Measurements from ENCODE around the gene ZSCAN12. TPM values are rescaled to one million over a fixed set of nuclear protein-coding genes. Genes with fewer than 3 reads are reported as not detected.

Gene ZSCAN12
- total RNA-seq, 1 donor from 2014 or later, result 5.5 TPM

DNA sequence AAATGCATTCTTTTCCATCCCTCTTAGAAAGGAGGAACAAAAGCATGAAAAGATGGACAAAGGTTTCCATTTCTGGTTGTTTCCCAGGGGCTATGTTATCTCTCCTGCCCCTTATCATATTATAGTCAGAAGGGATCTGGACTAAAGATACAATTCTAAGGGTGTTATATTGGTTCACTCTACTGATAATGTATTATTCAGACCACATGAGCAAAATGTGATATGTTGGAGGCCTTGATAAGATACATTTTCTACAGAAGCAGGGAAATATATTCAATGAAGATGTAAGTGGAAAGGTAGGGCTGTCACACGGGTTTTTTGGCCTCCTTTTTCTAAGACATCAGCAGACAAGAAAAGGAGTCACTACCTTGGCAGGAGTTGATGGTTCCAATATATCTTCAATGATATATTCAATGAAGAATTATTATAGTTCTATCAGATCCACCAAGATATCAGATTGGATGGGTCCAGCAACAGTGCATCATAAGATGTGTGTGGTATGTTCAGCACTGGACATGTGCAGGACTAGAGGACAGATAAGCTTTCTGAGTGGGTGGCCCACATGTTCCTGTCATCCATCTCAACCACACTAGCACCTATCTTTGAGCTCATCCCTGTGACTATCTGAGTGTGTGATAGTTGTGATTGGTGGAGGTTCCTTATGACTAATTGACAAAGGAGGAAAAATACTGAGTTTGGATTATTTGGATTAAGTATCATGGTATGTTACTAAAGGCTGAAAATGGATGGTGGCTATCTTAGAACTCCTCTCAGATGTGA lies 55.5 kb downstream of the ZSCAN12 start:
- intact Hi-C loops (cut with DNase I), result no loop called here
- Histone ChIP-seq H3K27ac (no peak overlapping the region), H3K27me3 (ENCODE audit: low read depth) (no peaks in the 10 kb centered on the region), H3K4me3 (no peak overlapping the region), H3K4me1 (no peaks in the 10 kb centered on the region), H3K9me3 (no peaks in the 10 kb centered on the region), H3K36me3 (no peaks in the 10 kb centered on the region)
- TF ChIP-seq, protein P1, sequence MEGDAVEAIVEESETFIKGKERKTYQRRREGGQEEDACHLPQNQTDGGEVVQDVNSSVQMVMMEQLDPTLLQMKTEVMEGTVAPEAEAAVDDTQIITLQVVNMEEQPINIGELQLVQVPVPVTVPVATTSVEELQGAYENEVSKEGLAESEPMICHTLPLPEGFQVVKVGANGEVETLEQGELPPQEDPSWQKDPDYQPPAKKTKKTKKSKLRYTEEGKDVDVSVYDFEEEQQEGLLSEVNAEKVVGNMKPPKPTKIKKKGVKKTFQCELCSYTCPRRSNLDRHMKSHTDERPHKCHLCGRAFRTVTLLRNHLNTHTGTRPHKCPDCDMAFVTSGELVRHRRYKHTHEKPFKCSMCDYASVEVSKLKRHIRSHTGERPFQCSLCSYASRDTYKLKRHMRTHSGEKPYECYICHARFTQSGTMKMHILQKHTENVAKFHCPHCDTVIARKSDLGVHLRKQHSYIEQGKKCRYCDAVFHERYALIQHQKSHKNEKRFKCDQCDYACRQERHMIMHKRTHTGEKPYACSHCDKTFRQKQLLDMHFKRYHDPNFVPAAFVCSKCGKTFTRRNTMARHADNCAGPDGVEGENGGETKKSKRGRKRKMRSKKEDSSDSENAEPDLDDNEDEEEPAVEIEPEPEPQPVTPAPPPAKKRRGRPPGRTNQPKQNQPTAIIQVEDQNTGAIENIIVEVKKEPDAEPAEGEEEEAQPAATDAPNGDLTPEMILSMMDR (IDR thresholded peaks at IDR 0.05), result no peak
- DNase-seq, result no peak
- no peak for ATAC-seq

DNA sequence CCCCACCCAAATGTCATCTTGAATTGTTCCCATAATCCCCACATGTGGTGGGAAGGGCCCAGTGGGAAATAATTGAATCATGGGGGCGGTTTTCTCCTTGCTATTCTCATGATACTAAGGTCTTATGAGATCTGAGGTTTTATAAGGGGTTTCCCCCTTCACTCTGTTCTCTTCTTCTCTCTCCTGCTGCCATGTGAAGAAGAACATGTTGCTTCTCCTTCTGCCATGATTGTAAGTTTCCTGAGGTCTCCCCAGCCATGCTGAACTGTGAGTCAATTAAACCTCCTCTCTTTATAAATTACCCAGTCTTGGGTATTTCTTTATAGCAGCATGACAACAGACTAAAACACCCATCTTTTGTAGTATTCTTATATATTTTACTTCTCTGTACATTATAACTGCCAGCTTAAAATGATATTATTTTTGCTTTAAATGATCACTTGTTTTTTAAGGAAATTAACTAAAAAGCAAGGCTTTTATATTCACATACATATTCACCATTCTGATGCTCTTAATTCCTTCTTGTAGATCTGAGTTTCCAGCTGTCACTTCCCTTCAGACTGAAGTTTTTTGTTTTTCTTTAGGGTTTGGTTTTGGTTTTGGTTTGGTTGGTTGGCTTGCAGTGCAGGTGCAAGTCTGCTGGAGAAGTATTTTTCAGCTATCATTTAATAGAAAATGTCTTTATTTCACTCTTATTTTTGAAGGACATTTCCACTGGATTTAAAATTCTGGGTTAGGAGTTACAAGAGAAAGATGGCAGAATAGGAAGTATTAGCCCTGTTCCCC lies 59.0 kb downstream of the ZSCAN12 start:
- Histone ChIP-seq H3K36me3 (no peaks in the 10 kb centered on the region), H3K4me1 (peaks cover 10% of the 10 kb centered on the region), H3K27ac (no peak overlapping the region), H3K27me3 (ENCODE audit: low read depth) (no peaks in the 10 kb centered on the region), H3K9me3 (no peaks in the 10 kb centered on the region), H3K4me3 (no peak overlapping the region)
- TF ChIP-seq, protein P1 (IDR thresholded peaks at IDR 0.05), result no peak
- intact Hi-C loops (cut with DNase I), result no loop called here
- no peak for DNase-seq
- ATAC-seq, result no peak

DNA sequence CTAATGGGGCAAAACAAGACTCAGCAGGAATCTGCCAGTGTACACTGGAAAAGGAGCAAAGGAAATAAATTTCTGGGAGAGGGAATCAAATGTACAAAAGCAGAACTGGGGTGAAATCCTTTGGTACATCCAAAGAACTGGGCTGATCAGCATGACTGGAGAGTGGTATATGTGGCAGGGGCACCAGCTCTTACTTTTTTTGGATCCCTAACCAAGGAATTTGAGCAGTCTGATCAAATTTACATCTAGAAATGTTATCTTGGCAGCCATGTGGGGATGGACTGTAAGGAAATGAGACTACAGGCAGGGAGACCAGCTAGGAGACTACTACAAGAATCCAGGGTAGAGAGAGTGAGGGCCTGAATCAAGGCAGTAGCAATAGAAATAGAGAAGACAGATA lies 62.4 kb downstream of the ZSCAN12 start:
- TF ChIP-seq, protein P1 (IDR thresholded peaks at IDR 0.05), result no peak
- no peak overlapping the region for H3K4me3 ChIP-seq

DNA sequence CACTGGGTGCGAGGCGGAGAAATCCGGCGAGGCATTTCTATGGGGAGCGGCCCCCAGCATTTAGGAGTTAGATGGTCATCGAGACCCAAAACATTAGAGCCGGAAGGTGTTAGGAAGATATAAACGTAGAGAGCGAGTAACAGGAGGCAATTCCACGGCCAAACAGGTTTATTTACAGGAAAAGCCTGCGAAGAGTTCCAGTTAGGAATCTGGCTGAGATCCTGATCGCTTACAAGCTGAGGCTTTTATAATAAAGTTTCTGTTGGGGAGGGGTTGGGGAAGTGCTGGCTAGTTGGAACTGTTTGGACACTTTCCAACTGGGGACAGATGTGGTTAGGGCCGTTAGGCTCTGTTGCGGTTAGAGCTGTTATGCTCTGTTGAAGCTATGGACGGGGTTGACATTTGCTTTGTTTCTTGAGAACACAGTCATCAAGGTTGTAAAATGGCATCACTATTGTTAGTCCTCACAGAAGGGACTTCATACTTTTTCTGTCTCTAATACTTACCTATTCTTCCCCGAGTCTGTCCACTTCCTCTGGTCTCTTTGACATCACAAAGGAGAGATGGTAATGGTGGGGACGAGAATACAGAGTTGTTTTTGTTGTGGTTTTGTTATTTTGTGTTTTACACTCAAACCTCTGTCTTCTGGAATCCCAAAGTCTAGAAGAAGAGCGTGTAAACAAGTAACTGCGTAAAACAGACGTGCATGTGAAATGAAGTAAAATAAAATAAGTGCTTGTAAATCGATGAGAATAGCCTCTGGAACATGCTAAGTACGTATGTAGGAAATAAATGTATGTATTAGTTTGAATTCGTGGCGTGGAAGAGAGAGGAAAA lies 63.0 kb downstream of the ZSCAN12 start:
- ATAC-seq, result peak; percentile 51 to 63
- Histone ChIP-seq H3K4me3 (peak overlapping the region; percentile 74), H3K9me3 (no peaks in the 10 kb centered on the region), H3K36me3 (no peaks in the 10 kb centered on the region), H3K27ac (peak overlapping the region; percentile 98), H3K4me1 (peaks cover 18% of the 10 kb centered on the region), H3K27me3 (ENCODE audit: low read depth) (no peaks in the 10 kb centered on the region)
- TF ChIP-seq, protein P1 (IDR thresholded peaks at IDR 0.05), result no peak
- no peak for DNase-seq
- intact Hi-C loops (cut with DNase I), result no loop called here

More for the DNA sequence above, 62.4 kb downstream of the ZSCAN12 start:
- intact Hi-C loops (cut with DNase I), result no loop called here
- Histone ChIP-seq H3K4me1 (peaks cover 18% of the 10 kb centered on the region), H3K27me3 (ENCODE audit: low read depth) (no peaks in the 10 kb centered on the region), H3K36me3 (no peaks in the 10 kb centered on the region), H3K27ac (no peak overlapping the region), H3K9me3 (no peaks in the 10 kb centered on the region)
- DNase-seq (no peak), ATAC-seq (no peak)

DNA sequence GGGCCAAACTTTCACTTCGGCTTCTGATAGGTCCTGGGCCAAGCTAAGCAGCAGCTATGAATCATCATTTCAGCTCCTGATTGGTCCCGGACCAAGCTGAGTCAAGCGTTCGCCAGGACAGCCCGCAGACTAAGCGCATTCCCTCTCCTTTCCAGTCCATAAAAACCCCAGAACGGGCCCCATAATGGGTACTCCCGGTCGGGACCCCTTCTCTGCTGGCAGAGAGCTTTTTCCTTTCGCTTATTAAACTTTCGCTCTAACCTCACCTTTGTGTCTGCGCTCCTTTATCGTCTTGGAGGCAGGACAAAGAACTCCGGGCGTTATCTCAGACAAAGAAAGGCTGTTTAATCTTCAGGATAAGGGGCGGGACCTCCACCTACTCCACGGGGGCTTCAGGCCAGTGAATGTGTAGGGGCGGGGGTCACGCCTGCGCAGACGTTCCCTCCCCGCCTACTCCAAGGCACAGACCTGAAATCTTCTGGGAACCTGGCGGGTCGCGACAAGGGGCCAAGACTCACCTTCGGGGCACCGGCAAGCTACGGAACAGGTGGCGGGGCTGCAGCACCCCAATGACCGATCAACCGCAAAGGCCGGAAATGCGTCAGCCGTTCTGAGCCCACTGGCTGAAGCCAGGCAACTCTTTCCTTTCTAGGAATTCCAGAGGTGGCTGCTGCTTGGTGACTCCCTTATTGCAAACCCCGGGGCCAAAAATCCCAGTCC lies 63.8 kb downstream of the ZSCAN12 start, which contains the start of gene ZSCAN31:
TSS of gene ZSCAN31 (minus strand) at position 585 of the 720 bp plus-strand sequence. CDS start 6,465 bp downstream, outside the sequence.
- peak within 1 kb of the TSS; percentile 74 for H3K4me3 ChIP-seq
- intact Hi-C loops (cut with DNase I), result no loop called here
- H3K27ac ChIP-seq, result peak within 1 kb of the TSS; percentile 98
- no peaks in the 10 kb centered on the region for H3K27me3 ChIP-seq (ENCODE audit: low read depth)
- ATAC-seq, result peak; percentile 98
- H3K4me1 ChIP-seq, result peaks cover 18% of the 10 kb centered on the region
- H3K36me3 ChIP-seq, result no peaks in the 10 kb centered on the region
- TF ChIP-seq, protein P1 (IDR thresholded peaks at IDR 0.05), result no peak
- no peaks in the 10 kb centered on the region for H3K9me3 ChIP-seq
- DNase-seq, result peak; percentile 95

Data from lower lobe of right lung (tissue), 2 donors.